ENCODE measurements around the gene HOGA1.
A peak's percentile ranks its signal among the peaks of the same experiment; 100 is the strongest.

The HOGA1 gene

GRCh38 chr10:97585439-97585811 is 1.2 kb downstream of the HOGA1 start:
- no peak overlapping the region for H3K4me3 ChIP-seq
- DNase-seq (ENCODE audit: low spot score): no peak
- peak overlapping the region in 1 of 2 donors; percentile 63 for H3K27ac ChIP-seq
- TF ChIP-seq CTCF (IDR thresholded peaks at IDR 0.05): no peak

GRCh38 chr10:97587183-97587582 is 3.0 kb downstream of the HOGA1 start:
- TF ChIP-seq CTCF (IDR thresholded peaks at IDR 0.05): no peak
- DNase-seq (ENCODE audit: low spot score): no peak
- no peak overlapping the region for H3K27ac ChIP-seq

GRCh38 chr10:97589479-97589878 is 5.3 kb downstream of the HOGA1 start, which contains the start of gene C10orf62:
Gene C10orf62, plus strand, starts transcription at chr10:97589721. Its CDS starts 177 bp downstream, at chr10:97589898.
- no peak within 1 kb of the TSS for H3K4me3 ChIP-seq
- no peak for DNase-seq (ENCODE audit: low spot score)
- H3K27ac ChIP-seq: no peak within 1 kb of the TSS
- no peak for TF ChIP-seq CTCF (IDR thresholded peaks at IDR 0.05)

More at GRCh38 chr10:97587183-97587582, 3.0 kb downstream of the HOGA1 start:
- no peak overlapping the region for H3K4me3 ChIP-seq

GRCh38 chr10:97590082-97590747 is 6.0 kb downstream of the HOGA1 start:
- Histone ChIP-seq H3K27ac (no peak overlapping the region), H3K4me3 (no peak overlapping the region)
- no peak for TF ChIP-seq CTCF (IDR thresholded peaks at IDR 0.05)
- no peak for DNase-seq (ENCODE audit: low spot score)

- DNase-seq (ENCODE audit: low spot score): no peak
- H3K27ac ChIP-seq: no peak overlapping the region
- H3K4me3 ChIP-seq: no peak overlapping the region
- no peak for TF ChIP-seq CTCF (IDR thresholded peaks at IDR 0.05)
These were observed 6.7 kb downstream of the HOGA1 start for GRCh38 chr10:97590748-97591495.

GRCh38 chr10:97593421-97593820 is 9.2 kb downstream of the HOGA1 start:
- H3K27ac ChIP-seq: peak overlapping the region; percentile 25 to 92
- H3K4me3 ChIP-seq: no peak overlapping the region
- no peak for DNase-seq (ENCODE audit: low spot score)
- TF ChIP-seq CTCF (IDR thresholded peaks at IDR 0.05): no peak
